GM19328 (cell line): ENCODE measurements around the gene GNGT1.
"Not testable (repeated sequence)": the region's sequence is repeated elsewhere in the genome, so short reads cannot be mapped to it uniquely, and the experiment has no call there.

Experiments
- ATAC-seq: cut with Tn5 transposase; IDR thresholded peaks from one replicate; pipeline ENCODE4 v1.9.1; 2021; ENCODE audit warnings: mild to moderate bottlenecking, moderate library complexity; ENCODE audit not compliant: unreplicated experiment

Gene GNGT1

GRCh38 chr7:93902777-93903423, 3.5 kb upstream of the GNGT1 start:
- no peak for ATAC-seq

DNA sequence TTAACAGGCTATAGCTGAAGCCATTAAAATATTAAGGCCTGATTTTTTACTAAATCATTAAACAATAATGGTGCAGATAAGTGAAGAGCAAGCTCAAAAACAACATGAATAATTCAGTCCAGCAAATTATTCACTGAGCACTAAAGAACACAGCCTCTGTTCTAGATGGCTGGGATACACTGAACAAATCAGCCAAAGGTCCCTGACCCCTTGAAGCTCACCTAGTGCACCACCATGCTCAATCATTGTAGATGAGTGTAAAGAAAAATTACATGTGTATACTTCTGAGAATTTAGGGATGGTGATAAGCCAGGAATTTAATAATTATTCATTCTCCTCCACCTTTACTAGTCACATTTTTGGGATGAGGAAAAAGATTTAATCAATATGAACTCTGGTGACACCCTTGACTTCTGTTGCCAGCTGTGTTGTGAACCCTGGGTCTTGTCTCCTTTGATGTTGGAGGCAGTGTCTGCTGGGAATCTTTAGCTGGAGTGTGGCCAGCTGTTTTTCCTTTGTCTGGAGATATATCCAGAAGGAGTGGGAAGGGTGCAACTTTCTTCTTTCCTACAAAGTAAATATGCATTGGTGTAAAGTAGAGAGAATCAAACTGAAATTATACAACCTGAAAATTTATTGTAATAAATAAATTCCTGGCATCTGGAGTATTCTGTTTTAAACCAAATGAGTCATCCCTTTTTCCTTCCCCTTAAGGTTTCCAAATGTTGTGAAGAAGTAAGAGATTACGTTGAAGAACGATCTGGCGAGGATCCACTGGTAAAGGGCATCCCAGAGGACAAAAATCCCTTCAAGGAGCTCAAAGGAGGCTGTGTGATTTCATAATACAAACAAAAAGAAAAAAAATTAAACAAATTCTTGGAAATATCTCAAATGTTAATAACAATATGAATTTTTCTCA, 4.0 kb downstream of the GNGT1 start:
- no peak for ATAC-seq

GRCh38 chr7:93911242-93911641, 4.9 kb downstream of the GNGT1 start:
- not testable (repeated sequence) for ATAC-seq

GRCh38 chr7:93911661-93912060, 5.3 kb downstream of the GNGT1 start:
- not testable (repeated sequence) for ATAC-seq

GRCh38 chr7:93913197-93913596, 6.8 kb downstream of the GNGT1 start:
- no peak for ATAC-seq

GRCh38 chr7:93914581-93915066, 8.3 kb downstream of the GNGT1 start:
- ATAC-seq, result no peak

- ATAC-seq, result not testable (repeated sequence)
These were observed 9.0 kb downstream of the GNGT1 start for GRCh38 chr7:93915206-93915842.

DNA sequence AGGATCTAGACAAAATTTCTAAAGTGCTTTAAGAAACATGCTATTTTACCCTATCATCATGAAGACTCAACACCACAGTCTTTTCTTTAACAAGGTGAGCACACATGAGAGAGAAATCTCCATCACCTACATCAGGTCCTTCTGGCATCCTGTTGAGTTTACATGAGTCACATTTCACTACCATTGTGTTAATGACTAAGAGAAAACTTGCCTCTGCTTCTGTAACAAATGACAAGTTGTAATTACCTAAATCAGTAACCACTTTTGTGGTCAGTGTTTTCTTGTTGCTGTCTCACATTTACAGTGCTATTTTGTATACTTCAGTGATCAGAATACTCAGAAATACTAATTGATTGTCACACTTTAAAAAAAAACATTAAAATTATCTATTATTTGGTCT, 9.5 kb downstream of the GNGT1 start:
- not testable (repeated sequence) for ATAC-seq

DNA sequence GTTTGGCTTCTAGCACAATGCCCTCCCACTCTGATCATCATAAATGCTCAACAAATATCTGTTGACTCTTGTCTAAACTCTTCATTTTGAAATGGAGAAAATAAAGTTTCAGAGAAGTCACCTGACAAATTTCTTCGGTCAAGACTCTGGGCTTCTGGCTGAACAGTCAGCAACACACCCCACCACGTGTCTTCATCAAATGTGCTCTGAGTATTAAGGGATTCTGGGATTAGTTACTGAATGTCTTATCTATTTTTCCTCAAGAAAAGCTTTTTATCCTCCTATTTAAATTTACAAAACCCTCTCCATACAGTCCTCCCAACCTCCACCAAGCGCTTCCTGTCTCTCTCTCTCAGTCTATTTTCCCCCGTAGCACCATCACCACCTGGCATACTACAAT, 9.9 kb downstream of the GNGT1 start:
- ATAC-seq, result not testable (repeated sequence)

- no peak for ATAC-seq
These were observed 14.3 kb downstream of the GNGT1 start for GRCh38 chr7:93920496-93921182.

DNA sequence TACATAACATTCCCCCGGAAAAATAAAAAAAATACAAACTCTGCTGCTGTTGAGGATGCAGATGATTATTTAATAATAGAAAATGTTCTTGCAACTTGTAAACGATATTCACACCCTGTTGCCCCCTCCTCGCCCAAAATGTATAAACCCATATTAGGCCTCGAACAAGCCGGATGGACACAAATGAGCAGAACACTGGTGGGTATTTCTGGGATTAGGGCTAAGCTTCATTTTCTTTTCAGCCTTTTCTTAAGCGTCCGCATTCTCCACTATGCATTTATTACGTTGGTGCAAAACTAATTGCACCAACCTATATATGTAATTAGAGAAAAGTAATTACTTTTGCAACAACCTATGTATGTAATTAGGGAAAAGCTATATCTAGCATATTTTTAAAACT, 14.8 kb downstream of the GNGT1 start:
- no peak for ATAC-seq

- ATAC-seq, result peak; percentile 90
These were observed 15.5 kb downstream of the GNGT1 start, which contains the start of gene GNG11 for GRCh38 chr7:93921607-93922566. GNG11 (plus strand) TSS chr7:93921735; CDS start chr7:93922138, 403 bp downstream.

- ATAC-seq, result no peak
These were observed 16.9 kb downstream of the GNGT1 start for GRCh38 chr7:93923296-93923695.

GRCh38 chr7:93923942-93924341, 17.6 kb downstream of the GNGT1 start:
- no peak for ATAC-seq

DNA sequence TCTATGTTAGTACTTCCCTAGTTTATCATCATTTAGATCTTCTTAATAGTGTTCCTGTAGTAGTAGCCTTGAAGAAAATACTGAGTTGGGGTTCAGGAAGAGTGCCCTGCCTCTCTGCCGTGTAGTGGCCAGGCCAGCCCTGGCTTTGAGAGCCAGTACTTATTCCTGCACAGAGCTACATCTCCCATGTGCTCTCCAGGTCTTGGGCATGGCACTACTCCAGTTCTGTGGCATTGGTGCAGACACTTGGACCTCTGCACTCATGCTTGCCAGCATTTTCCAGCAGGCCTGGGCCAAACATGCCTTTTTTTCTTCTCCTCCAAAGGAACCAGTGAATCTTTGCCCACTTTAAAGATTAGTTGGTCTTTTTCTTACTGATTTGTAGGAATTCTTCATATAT, 20.4 kb downstream of the GNGT1 start:
- ATAC-seq, result no peak

DNA sequence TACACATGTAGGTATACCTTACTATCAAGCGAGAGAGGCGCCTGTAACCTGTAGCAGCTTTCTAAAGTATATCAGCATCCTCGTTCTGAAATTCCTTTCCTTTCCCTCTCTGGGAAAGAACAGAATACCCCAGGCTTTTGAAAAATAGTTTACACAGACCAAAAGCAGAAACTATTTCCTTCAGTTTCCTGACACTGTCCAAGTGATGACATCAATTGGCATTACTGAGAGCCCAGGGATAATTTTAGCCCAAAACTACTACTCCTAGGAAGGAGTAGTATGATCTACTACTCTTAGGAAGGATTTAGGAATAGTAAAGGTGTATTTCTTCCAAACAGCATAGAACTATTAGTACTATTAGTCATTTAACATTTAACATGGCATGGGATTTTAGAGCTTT, 21.2 kb downstream of the GNGT1 start:
- no peak for ATAC-seq

DNA sequence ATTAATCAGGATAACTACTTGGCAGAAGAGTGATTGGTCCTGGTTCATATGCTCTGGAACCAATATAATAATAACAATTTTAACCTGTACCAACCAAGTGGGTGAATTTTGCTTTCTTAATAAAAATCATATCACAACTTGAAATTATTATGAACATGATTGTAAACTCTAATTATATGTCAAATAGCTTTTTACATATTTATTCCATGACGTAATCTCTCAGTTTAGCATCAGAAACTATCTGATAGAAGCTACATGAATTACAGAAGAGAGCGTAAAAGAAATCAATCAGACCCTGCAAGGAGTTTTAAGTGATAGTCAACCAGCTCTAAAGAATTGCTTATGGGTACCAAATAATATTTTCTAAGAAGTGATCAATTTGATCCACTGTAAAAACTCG, 25.3 kb downstream of the GNGT1 start:
- ATAC-seq, result no peak

- no peak for ATAC-seq
These were observed 26.8 kb downstream of the GNGT1 start for GRCh38 chr7:93933156-93933555.

GRCh38 chr7:93935102-93935501, 28.7 kb downstream of the GNGT1 start:
- ATAC-seq, result no peak

- ATAC-seq, result no peak
These were observed 31.5 kb downstream of the GNGT1 start for GRCh38 chr7:93937818-93938217.
